SK-N-SH (cell line): ENCODE measurements around the gene TAOK3. TPM values are rescaled to one million over a fixed set of nuclear protein-coding genes. Genes with fewer than 3 reads are reported as not detected.
A peak's percentile ranks its signal among the peaks of the same experiment; 100 is the strongest.

Experiments
- CTCF ChIA-PET: fragments of 300-600, 350-600 bp; formaldehyde crosslinking; extraction: SDS; loops from one replicate; lab custom pipeline; 2021; lab: Yijun Ruan, JAX
- POLR2A ChIA-PET: fragments of 350-600 bp; sonication (Branson Sonifier 250); formaldehyde crosslinking; extraction: SDS; loops from one replicate; lab custom pipeline; 2020; ENCODE audit warnings: antibody characterized with exemption, inconsistent platforms; lab: Yijun Ruan, JAX
- DNase-seq: peaks from one replicate; pipeline ENCODE4 v3.0.0; 2012
- H2AFZ ChIP-seq: fragments of 200-600 bp; sonication (generic); 2 replicates; pipeline ENCODE4 v1.8.1; 2016; ENCODE audit warnings: antibody characterized with exemption, mild to moderate bottlenecking, low read depth
- H3F3A ChIP-seq: fragments of 200-600 bp; sonication (generic); replicated peaks from 2 replicates; pipeline ENCODE3; 2016; ENCODE audit warnings: antibody characterized with exemption, mild to moderate bottlenecking; ENCODE audit not compliant: insufficient read depth
- H3K27ac ChIP-seq, 2 experiments: fragments of 200-500 bp in 1 of 2; fragments of 200-600 bp in 1 of 2; sonication (Bioruptor generic) in 1 of 2; sonication (generic), shearing (Covaris generic) in 1 of 2; 2 replicates each; pipeline versions ENCODE4 v1.5.1 to v1.6.1; 2014 to 2016; ENCODE audit warnings: low read depth in 2 of 2, inconsistent platforms in 1 of 2, low read length in 1 of 2, mild to moderate bottlenecking in 1 of 2, mixed read lengths in 1 of 2
- H3K27me3 ChIP-seq: fragments of 200-600 bp; sonication (generic), shearing (Covaris generic); 2 replicates; pipeline ENCODE4 v1.6.1; 2016; ENCODE audit warnings: mixed run types; ENCODE audit not compliant: insufficient read depth
- H3K36me3 ChIP-seq, 2 experiments: fragments of 200-500 bp in 1 of 2; fragments of 200-600 bp in 1 of 2; sonication (Bioruptor generic) in 1 of 2; sonication (generic) in 1 of 2; replicated peaks in 1 of 2; 2 replicates each; pipeline versions ENCODE3 to v1.5.1; 2014 to 2016; ENCODE audit warnings: low read length in 1 of 2, mild to moderate bottlenecking in 1 of 2; ENCODE audit not compliant: insufficient read depth in 2 of 2, control insufficient read depth in 1 of 2
- H3K4me1 ChIP-seq, 2 experiments: fragments of 200-500 bp in 1 of 2; fragments of 200-600 bp in 1 of 2; sonication (Bioruptor generic) in 1 of 2; sonication (generic), shearing (Covaris generic) in 1 of 2; 2 replicates each; pipeline versions ENCODE4 v1.5.1 to v1.6.1; 2014 to 2016; ENCODE audit warnings: low read depth in 1 of 2, low read length in 1 of 2, mixed run types in 1 of 2; ENCODE audit not compliant: insufficient read depth in 2 of 2, control insufficient read depth in 1 of 2
- H3K4me2 ChIP-seq: fragments of 200-600 bp; sonication (generic), shearing (Covaris generic); 2 replicates; pipeline ENCODE4 v1.6.1; 2017; ENCODE audit warnings: mixed run types
- H3K4me3 ChIP-seq, 2 experiments: fragments of 200-500 bp in 1 of 2; fragments of 200-600 bp in 1 of 2; sonication (Bioruptor generic) in 1 of 2; sonication (generic), shearing (Covaris generic) in 1 of 2; 2 replicates each; pipeline versions ENCODE4 v1.5.1 to v1.8.1; 2014 to 2016; ENCODE audit warnings: low read depth in 2 of 2, inconsistent platforms in 1 of 2, low read length in 1 of 2, mild to moderate bottlenecking in 1 of 2, mixed read lengths in 1 of 2, moderate library complexity in 1 of 2
- H3K79me2 ChIP-seq: fragments of 200-600 bp; sonication (generic); 2 replicates; pipeline ENCODE4 v1.8.1; 2017; ENCODE audit warnings: mild to moderate bottlenecking; ENCODE audit not compliant: insufficient read depth
- H3K9ac ChIP-seq: fragments of 200-600 bp; sonication (generic); 2 replicates; pipeline ENCODE4 v1.6.1; 2017; ENCODE audit warnings: mixed run types
- H3K9me2 ChIP-seq: fragments of 200-600 bp; sonication (generic); 2 replicates; pipeline ENCODE4 v1.6.1; 2017; ENCODE audit warnings: mixed run types
- H3K9me3 ChIP-seq: fragments of 200-600 bp; sonication (generic); 2 replicates; pipeline ENCODE4 v1.6.1; 2017; ENCODE audit warnings: mixed run types, mild to moderate bottlenecking, moderate library complexity
- H4K20me1 ChIP-seq: fragments of 200-600 bp; sonication (generic); 2 replicates; pipeline ENCODE4 v1.6.1; 2017; ENCODE audit warnings: mild to moderate bottlenecking, mixed run types; ENCODE audit not compliant: insufficient read depth
- CHD2 ChIP-seq: fragments of 150-350 bp; IDR thresholded peaks from 2 replicates; pipeline ENCODE4 v1.6.1; 2018; ENCODE audit warnings: low read length; ENCODE audit not compliant: partially characterized antibody
- CTCF ChIP-seq: fragments of 200-600 bp; sonication (generic); IDR thresholded peaks from 2 replicates; pipeline ENCODE4 v1.6.1; 2017; ENCODE audit warnings: antibody characterized with exemption, mild to moderate bottlenecking, moderate library complexity
- ELF1 ChIP-seq: IDR thresholded peaks from 2 replicates; pipeline ENCODE4 v1.4.0; 2012
- EZH2phosphoT487 ChIP-seq: fragments of 200-600 bp; sonication (generic); IDR thresholded peaks from 2 replicates; pipeline ENCODE4 v1.6.1; 2017; ENCODE audit warnings: low read depth, mixed run types, mild to moderate bottlenecking, antibody characterized with exemption, moderate library complexity, borderline replicate concordance
- FOSL2 ChIP-seq: IDR thresholded peaks from 2 replicates; pipeline ENCODE4 v1.4.0; 2012; ENCODE audit warnings: low read depth, mild to moderate bottlenecking, moderate library complexity, borderline replicate concordance
- FOXM1 ChIP-seq: IDR thresholded peaks from 2 replicates; pipeline ENCODE4 v1.4.0; 2012; ENCODE audit warnings: low read depth, mild to moderate bottlenecking
- GABPA ChIP-seq: IDR thresholded peaks from 2 replicates; pipeline ENCODE4 v1.4.0; 2012; ENCODE audit warnings: low read depth, mild to moderate bottlenecking
- GATA2 ChIP-seq: sonication (generic); formaldehyde crosslinking; IDR thresholded peaks from 2 replicates; pipeline ENCODE4 v1.5.0; 2020; ENCODE audit warnings: mild to moderate bottlenecking, missing genetic modification reagents
- JUND ChIP-seq: IDR thresholded peaks from 2 replicates; pipeline ENCODE4 v1.4.0; 2012
- MAX ChIP-seq: IDR thresholded peaks from 2 replicates; pipeline ENCODE4 v1.4.0; 2012; ENCODE audit warnings: low read depth
- MEF2A ChIP-seq: IDR thresholded peaks from 2 replicates; pipeline ENCODE4 v1.4.0; 2012; ENCODE audit warnings: low read depth, borderline replicate concordance
- MXI1 ChIP-seq: IDR thresholded peaks from 2 replicates; pipeline ENCODE4 v1.6.1; 2012; ENCODE audit warnings: mild to moderate bottlenecking, low read depth, low read length, improper control_type of control experiment
- NFIC ChIP-seq: IDR thresholded peaks from 2 replicates; pipeline ENCODE4 v1.4.0; 2012; ENCODE audit warnings: borderline replicate concordance
- NRF1 ChIP-seq: IDR thresholded peaks from 2 replicates; pipeline ENCODE4 v1.6.1; 2012; ENCODE audit warnings: low read depth, mild to moderate bottlenecking, low read length
- POLR2AphosphoS5 ChIP-seq: IDR thresholded peaks from 2 replicates; pipeline ENCODE4 v1.6.1; 2012; ENCODE audit warnings: low read depth, low read length
- RAD21 ChIP-seq: IDR thresholded peaks from 2 replicates; pipeline ENCODE4 v1.6.1; 2012; ENCODE audit warnings: mild to moderate bottlenecking, low read length
- RCOR1 ChIP-seq: fragments of 150-350 bp; IDR thresholded peaks from 2 replicates; pipeline ENCODE4 v1.6.1; 2017; ENCODE audit warnings: antibody characterized with exemption, low read length
- REST ChIP-seq: IDR thresholded peaks from 2 replicates; pipeline ENCODE4 v1.6.1; 2012; ENCODE audit warnings: mild to moderate bottlenecking, low read depth, low read length, moderate library complexity
- RFX5 ChIP-seq: IDR thresholded peaks from 2 replicates; pipeline ENCODE4 v1.6.1; 2012; ENCODE audit warnings: mild to moderate bottlenecking, improper control_type of control experiment, low read length
- SIN3A ChIP-seq: IDR thresholded peaks from 2 replicates; pipeline ENCODE4 v1.6.1; 2012; ENCODE audit warnings: low read depth, mild to moderate bottlenecking, low read length, moderate library complexity, borderline replicate concordance
- SMC3 ChIP-seq: IDR thresholded peaks from 2 replicates; pipeline ENCODE4 v1.6.1; 2012; ENCODE audit warnings: low read depth, low read length, improper control_type of control experiment
- TAF1 ChIP-seq: IDR thresholded peaks from 2 replicates; pipeline ENCODE4 v1.6.1; 2012; ENCODE audit warnings: low read depth, mild to moderate bottlenecking, low read length, moderate library complexity, borderline replicate concordance
- TCF12 ChIP-seq: IDR thresholded peaks from 2 replicates; pipeline ENCODE4 v1.4.0; 2012
- TEAD4 ChIP-seq: IDR thresholded peaks from 2 replicates; pipeline ENCODE4 v1.4.0; 2012; ENCODE audit warnings: mild to moderate bottlenecking, borderline replicate concordance; ENCODE audit not compliant: insufficient read depth
- ZBTB33 ChIP-seq: IDR thresholded peaks from 2 replicates; pipeline ENCODE4 v1.4.0; 2012; ENCODE audit warnings: low read depth, borderline replicate concordance
- WGBS: methylation state at CpG from one replicate; pipeline ENCODE4 v1.1.6; 2017; ENCODE audit warnings: low lambda C conversion rate; 5-methylcytosine and 5-hydroxymethylcytosine counted together
- polyA plus RNA-seq, 3 experiments: library from polyadenylated mRNA; depleted of rRNA; stranded (reverse); fragments of >200 nt; gene quantifications; 2 replicates each; pipeline ENCODE4 v1.2.3, GENCODE V29; 2012

Gene TAOK3
- 18.1 and 20.6 TPM in 2 replicates for polyA plus RNA-seq (2012; rRNA removed)
- polyA plus RNA-seq (2012; cell fraction: cytosol; rRNA removed): 23.6 and 26.1 TPM in 2 replicates
- 24.4 and 31.0 TPM in 2 replicates for polyA plus RNA-seq (2012; cell fraction: nucleus; rRNA removed)

GRCh38 chr12:118372541-118373495 is at the start of gene TAOK3:
TSS of gene TAOK3 (minus strand) at chr12:118372907. CDS start at chr12:118255567, 117,340 bp downstream.
- peak; percentile 97 for DNase-seq
- H3K27ac ChIP-seq: peak within 1 kb of the TSS; percentile 71 to 76
- 1% methylated on average over 55 of the region's 75 CpGs for WGBS
- H3K4me3 ChIP-seq: peak within 1 kb of the TSS; percentile 74 to 91
- no peaks in the 10 kb centered on the region for H3K9me3 ChIP-seq
- H3K36me3 ChIP-seq: no peaks in the 10 kb centered on the region
- H4K20me1 ChIP-seq: no peaks in the 10 kb centered on the region; the same call in 1 of the 2 replicates
- peak within 1 kb of the TSS; percentile 79 for H3K9ac ChIP-seq
- ChIA-PET CTCF (interaction anchor here (0.9 to 7.8 kb wide), 4 partner anchors 189 to 309 kb away, joined by 3 to 267 read pairs (median 41); no protein-coding TSS in a partner anchor), POLR2A (interaction anchor here (0.6 to 0.9 kb wide), 2 partner anchors 183 to 1296 kb away, joined by 3 read pairs; partner anchors contain the start of gene PRKAB1)
- H3K79me2 ChIP-seq: peaks cover 63% of the 10 kb centered on the region
- H3K27me3 ChIP-seq: no peaks in the 10 kb centered on the region
- H3K9me2 ChIP-seq: no peaks in the 10 kb centered on the region
- H2AFZ ChIP-seq: peak within 1 kb of the TSS; percentile 70
- peaks cover 8% of the 10 kb centered on the region for H3F3A ChIP-seq
- peak within 1 kb of the TSS; percentile 93 for H3K4me2 ChIP-seq
- peaks cover 9 to 22% of the 10 kb centered on the region in 2 experiments; a peak in 3 of 4 replicates for H3K4me1 ChIP-seq
- TF ChIP-seq CHD2: no peak
- TF ChIP-seq REST: peak; percentile 87
- peak; percentile 98 for TF ChIP-seq POLR2AphosphoS5
- TF ChIP-seq ELF1: peak; percentile 96
- no peak for TF ChIP-seq SMC3
- no peak for TF ChIP-seq GABPA
- TF ChIP-seq MAX: peak; percentile 47
- no peak for TF ChIP-seq FOSL2
- TF ChIP-seq RFX5: peak; percentile 46; the same call in 1 of the 2 replicates
- no peak for TF ChIP-seq JUND
- TF ChIP-seq FOXM1: no peak
- no peak for TF ChIP-seq SIN3A
- peak; percentile 75; the same call in 1 of the 2 replicates for TF ChIP-seq MXI1
- TF ChIP-seq EZH2phosphoT487: no peak
- no peak for TF ChIP-seq MEF2A
- no peak for TF ChIP-seq NRF1
- 0 out of 2 replicates have a peak, but pooled peaks have one; percentile 36 for TF ChIP-seq ZBTB33
- no peak for TF ChIP-seq TEAD4
- TF ChIP-seq GATA2 (CRISPR knock-in tag): no peak
- no peak for TF ChIP-seq CTCF
- no peak for TF ChIP-seq NFIC
- peak; percentile 92 for TF ChIP-seq TAF1
- TF ChIP-seq RCOR1: 0 out of 2 replicates have a peak, but pooled peaks have one; percentile 37
- TF ChIP-seq RAD21: no peak
- no peak for TF ChIP-seq TCF12
